Measurements from ENCODE around the gene MRGPRE.

MRGPRE gene

GRCh38 chr11:3218483-3219280 is 13.5 kb downstream of the MRGPRE start, which contains the start of gene MRGPRG:
Gene MRGPRG, minus strand, starts transcription at chr11:3218813. Its CDS starts 0 bp downstream, at chr11:3218813.
- no peaks in the 10 kb centered on the region for H3K36me3 ChIP-seq (ENCODE audit: low read length)
- no peaks in the 10 kb centered on the region for H3F3A ChIP-seq (ENCODE audit: insufficient read depth)
- no peaks in the 10 kb centered on the region for H3K79me2 ChIP-seq (ENCODE audit: insufficient read depth, low read length)
- H3K9me3 ChIP-seq (ENCODE audit: insufficient read depth, low read length), result no peaks in the 10 kb centered on the region
- H3K9ac ChIP-seq (ENCODE audit: low read length), result no peak within 1 kb of the TSS
- TF ChIP-seq EZH2phosphoT487 (conservative IDR thresholded peaks at IDR 0.05; ENCODE audit: low read length) (no peak), CTCF (IDR thresholded peaks at IDR 0.05; ENCODE audit: insufficient read depth, low read length, poor library complexity, severe bottlenecking) (no peak)
- H3K27me3 ChIP-seq (ENCODE audit: low read length), result no peaks in the 10 kb centered on the region
- H4K20me1 ChIP-seq (ENCODE audit: low read depth, low read length), result no peaks in the 10 kb centered on the region
- no peak within 1 kb of the TSS for H3K4me2 ChIP-seq (ENCODE audit: low read depth, low read length, poor library complexity, severe bottlenecking)
- H3K27ac ChIP-seq (ENCODE audit: low read depth, low read length), result no peak within 1 kb of the TSS
- H3K9me2 ChIP-seq (replicated peaks; ENCODE audit: insufficient read depth, low read length), result no peaks in the 10 kb centered on the region
- no peak within 1 kb of the TSS for H2AFZ ChIP-seq (ENCODE audit: low read depth, low read length, severe bottlenecking)
- no peak within 1 kb of the TSS for H3K4me3 ChIP-seq (ENCODE audit: insufficient read depth, low read length, poor library complexity, severe bottlenecking)

GRCh38 chr11:3217818-3218482 is 14.3 kb downstream of the MRGPRE start:
- no peaks in the 10 kb centered on the region for H3F3A ChIP-seq (ENCODE audit: insufficient read depth)
- no peaks in the 10 kb centered on the region for H3K9me3 ChIP-seq (ENCODE audit: insufficient read depth, low read length)
- H3K36me3 ChIP-seq (ENCODE audit: low read length), result no peaks in the 10 kb centered on the region
- H3K27ac ChIP-seq (ENCODE audit: low read depth, low read length), result no peak overlapping the region
- H4K20me1 ChIP-seq (ENCODE audit: low read depth, low read length), result no peaks in the 10 kb centered on the region
- no peak overlapping the region for H3K9ac ChIP-seq (ENCODE audit: low read length)
- H3K27me3 ChIP-seq (ENCODE audit: low read length), result no peaks in the 10 kb centered on the region
- no peaks in the 10 kb centered on the region for H3K9me2 ChIP-seq (replicated peaks; ENCODE audit: insufficient read depth, low read length)
- H3K4me3 ChIP-seq (ENCODE audit: insufficient read depth, low read length, poor library complexity, severe bottlenecking), result no peak overlapping the region
- H3K4me2 ChIP-seq (ENCODE audit: low read depth, low read length, poor library complexity, severe bottlenecking), result no peak overlapping the region
- H2AFZ ChIP-seq (ENCODE audit: low read depth, low read length, severe bottlenecking), result no peak overlapping the region
- TF ChIP-seq CTCF (IDR thresholded peaks at IDR 0.05; ENCODE audit: insufficient read depth, low read length, poor library complexity, severe bottlenecking) (no peak), EZH2phosphoT487 (conservative IDR thresholded peaks at IDR 0.05; ENCODE audit: low read length) (no peak)
- no peaks in the 10 kb centered on the region for H3K79me2 ChIP-seq (ENCODE audit: insufficient read depth, low read length)

GRCh38 chr11:3216027-3216525 is 16.1 kb downstream of the MRGPRE start:
- H3K9me3 ChIP-seq (ENCODE audit: insufficient read depth, low read length), result no peaks in the 10 kb centered on the region
- no peaks in the 10 kb centered on the region for H4K20me1 ChIP-seq (ENCODE audit: low read depth, low read length)
- no peaks in the 10 kb centered on the region for H3K27me3 ChIP-seq (ENCODE audit: low read length)
- H3K4me2 ChIP-seq (ENCODE audit: low read depth, low read length, poor library complexity, severe bottlenecking), result no peak overlapping the region
- H3K9ac ChIP-seq (ENCODE audit: low read length), result no peak overlapping the region
- H3K9me2 ChIP-seq (replicated peaks; ENCODE audit: insufficient read depth, low read length), result no peaks in the 10 kb centered on the region
- no peak for TF ChIP-seq EZH2phosphoT487 (conservative IDR thresholded peaks at IDR 0.05; ENCODE audit: low read length)
- no peak for TF ChIP-seq CTCF (IDR thresholded peaks at IDR 0.05; ENCODE audit: insufficient read depth, low read length, poor library complexity, severe bottlenecking)
- H3F3A ChIP-seq (ENCODE audit: insufficient read depth), result no peaks in the 10 kb centered on the region
- no peak overlapping the region for H3K27ac ChIP-seq (ENCODE audit: low read depth, low read length)
- H3K36me3 ChIP-seq (ENCODE audit: low read length), result no peaks in the 10 kb centered on the region
- H2AFZ ChIP-seq (ENCODE audit: low read depth, low read length, severe bottlenecking), result no peak overlapping the region
- no peak overlapping the region for H3K4me3 ChIP-seq (ENCODE audit: insufficient read depth, low read length, poor library complexity, severe bottlenecking)
- no peaks in the 10 kb centered on the region for H3K79me2 ChIP-seq (ENCODE audit: insufficient read depth, low read length)

All from SU-DHL-6 (cell line).